Right lobe of liver (tissue), 4 donors: Measurements from ENCODE around the gene NPHP3.

ENCODE experiments used
- POLR2A ChIP-seq: fragments of 450-650 bp; IDR thresholded peaks from one replicate; pipeline ENCODE4 v1.6.1; 2017; ENCODE audit warnings: antibody characterized with exemption, mild to moderate bottlenecking
- TF ChIP-seq, protein P1 (sequence below), 4 donors: fragments of 200-600 bp in 3 of 4; fragments of 450-650 bp in 1 of 4; IDR thresholded peaks; one replicate each; pipeline versions ENCODE4 v1.5.1 to v1.8.0; 2016 to 2022; ENCODE audit warnings: antibody characterized with exemption in 4 of 4, mild to moderate bottlenecking in 2 of 4
- donor health status: DM: no; HTN: no; CAD: no.
- donor health status: DM: no; HTN: no; CAD: no.
- donor health status: DM: no; HTN: yes; CAD: no.

DNA sequence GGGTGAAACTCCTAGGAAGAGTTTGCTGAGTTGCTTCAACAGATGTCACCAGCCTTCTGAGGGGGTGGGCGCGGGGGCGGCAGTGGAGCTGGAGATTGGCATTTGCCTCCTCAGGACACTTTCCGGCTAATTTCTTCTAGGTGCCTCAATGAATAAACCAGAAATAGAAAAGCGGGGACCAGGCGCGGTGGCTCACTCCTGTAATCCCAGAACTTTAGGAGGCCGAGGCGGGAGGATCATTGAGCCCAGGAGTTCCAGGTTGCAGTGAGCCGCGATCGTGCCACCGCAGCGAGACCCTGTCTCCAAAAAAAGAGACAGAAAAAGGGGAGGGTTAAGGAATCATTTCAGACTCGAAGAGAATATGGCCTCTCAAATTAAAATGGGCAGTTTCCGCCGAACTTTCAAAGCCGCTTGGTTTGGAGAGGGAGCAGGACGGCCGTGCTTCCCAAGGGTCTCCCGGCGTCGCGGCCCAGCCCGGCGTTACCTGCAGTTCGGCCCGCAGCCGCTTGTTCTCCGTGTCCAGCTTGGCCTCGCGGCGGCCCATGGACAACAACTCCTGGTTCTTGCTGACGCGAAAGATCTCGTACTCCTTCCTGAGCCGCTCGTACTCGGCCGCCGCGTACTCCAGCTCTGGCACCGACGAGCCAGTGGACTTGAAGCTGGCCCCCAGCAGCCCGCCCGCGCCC, 587 bp downstream of the NPHP3 start:
- TF ChIP-seq, protein P1, sequence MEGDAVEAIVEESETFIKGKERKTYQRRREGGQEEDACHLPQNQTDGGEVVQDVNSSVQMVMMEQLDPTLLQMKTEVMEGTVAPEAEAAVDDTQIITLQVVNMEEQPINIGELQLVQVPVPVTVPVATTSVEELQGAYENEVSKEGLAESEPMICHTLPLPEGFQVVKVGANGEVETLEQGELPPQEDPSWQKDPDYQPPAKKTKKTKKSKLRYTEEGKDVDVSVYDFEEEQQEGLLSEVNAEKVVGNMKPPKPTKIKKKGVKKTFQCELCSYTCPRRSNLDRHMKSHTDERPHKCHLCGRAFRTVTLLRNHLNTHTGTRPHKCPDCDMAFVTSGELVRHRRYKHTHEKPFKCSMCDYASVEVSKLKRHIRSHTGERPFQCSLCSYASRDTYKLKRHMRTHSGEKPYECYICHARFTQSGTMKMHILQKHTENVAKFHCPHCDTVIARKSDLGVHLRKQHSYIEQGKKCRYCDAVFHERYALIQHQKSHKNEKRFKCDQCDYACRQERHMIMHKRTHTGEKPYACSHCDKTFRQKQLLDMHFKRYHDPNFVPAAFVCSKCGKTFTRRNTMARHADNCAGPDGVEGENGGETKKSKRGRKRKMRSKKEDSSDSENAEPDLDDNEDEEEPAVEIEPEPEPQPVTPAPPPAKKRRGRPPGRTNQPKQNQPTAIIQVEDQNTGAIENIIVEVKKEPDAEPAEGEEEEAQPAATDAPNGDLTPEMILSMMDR (IDR thresholded peaks at IDR 0.05) = peak; percentile 11 to 42 (median 20)
- no peak for TF ChIP-seq POLR2A
